ENCODE measurements around the gene ABCG2.

The ABCG2 gene

DNA sequence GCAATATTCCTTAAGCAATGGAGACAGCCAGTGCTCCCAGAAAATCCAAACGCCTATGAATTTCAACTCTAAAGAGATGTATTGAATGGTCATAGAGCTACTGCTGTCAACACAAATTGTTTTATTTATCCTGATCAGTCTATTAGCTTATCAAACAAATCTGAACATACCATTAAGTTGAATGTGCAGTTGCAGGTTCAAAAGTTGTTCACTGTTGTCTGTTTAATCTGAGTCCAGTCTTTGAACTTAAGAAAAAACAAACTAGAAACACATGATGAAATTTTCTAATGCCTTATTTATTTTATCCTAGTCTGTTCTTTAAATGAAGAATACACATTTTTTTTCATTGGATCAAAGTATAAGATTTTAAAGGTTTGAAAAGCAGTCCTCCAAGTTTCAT lies 77.8 kb downstream of the ABCG2 start:
- H3K4me3 ChIP-seq (ENCODE audit: low read depth, low read length) = no peak overlapping the region
- no peak for TF ChIP-seq CTCF (IDR thresholded peaks at IDR 0.05; ENCODE audit: insufficient read depth, low read length, missing control alignments)
- CTCF ChIA-PET = interaction anchor here (0.8 kb wide), 1 partner anchor 131 kb away, joined by 3 read pairs; no protein-coding TSS in a partner anchor
- no peak for DNase-seq (ENCODE audit: low read depth, low spot score)
- POLR2A ChIA-PET = no interaction called here

DNA sequence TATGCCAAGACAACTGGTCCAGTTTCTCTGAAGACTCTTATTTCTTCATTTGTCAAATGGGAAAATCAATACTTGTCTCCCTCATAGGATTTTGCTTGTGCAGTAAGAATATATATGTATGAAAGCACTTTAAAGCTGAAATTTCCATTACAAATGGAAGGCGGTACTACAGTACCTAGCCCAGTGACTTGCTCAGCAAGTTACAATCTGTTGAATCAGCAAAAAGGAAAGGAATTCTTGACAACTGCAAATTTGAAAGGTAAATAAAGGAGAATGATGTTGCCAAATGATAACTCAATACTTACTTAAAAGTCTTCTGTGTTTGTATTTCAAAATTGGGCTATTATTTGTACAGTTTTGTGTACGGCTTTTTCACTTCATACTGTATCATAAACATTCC lies 79.9 kb downstream of the ABCG2 start:
- CTCF ChIA-PET = no interaction called here
- no peak for DNase-seq (ENCODE audit: low read depth, low spot score)
- H3K4me3 ChIP-seq (ENCODE audit: low read depth, low read length) = no peak overlapping the region
- POLR2A ChIA-PET = no interaction called here
- no peak for TF ChIP-seq CTCF (IDR thresholded peaks at IDR 0.05; ENCODE audit: insufficient read depth, low read length, missing control alignments)

- H3K4me3 ChIP-seq (ENCODE audit: low read depth, low read length) = no peak overlapping the region
- ChIA-PET CTCF (no interaction called here), POLR2A (no interaction called here)
- TF ChIP-seq CTCF (IDR thresholded peaks at IDR 0.05; ENCODE audit: insufficient read depth, low read length, missing control alignments) = no peak
- no peak for DNase-seq (ENCODE audit: low read depth, low spot score)
Measured at GRCh38 chr4:88077911-88078524, 80.4 kb downstream of the ABCG2 start.

DNA sequence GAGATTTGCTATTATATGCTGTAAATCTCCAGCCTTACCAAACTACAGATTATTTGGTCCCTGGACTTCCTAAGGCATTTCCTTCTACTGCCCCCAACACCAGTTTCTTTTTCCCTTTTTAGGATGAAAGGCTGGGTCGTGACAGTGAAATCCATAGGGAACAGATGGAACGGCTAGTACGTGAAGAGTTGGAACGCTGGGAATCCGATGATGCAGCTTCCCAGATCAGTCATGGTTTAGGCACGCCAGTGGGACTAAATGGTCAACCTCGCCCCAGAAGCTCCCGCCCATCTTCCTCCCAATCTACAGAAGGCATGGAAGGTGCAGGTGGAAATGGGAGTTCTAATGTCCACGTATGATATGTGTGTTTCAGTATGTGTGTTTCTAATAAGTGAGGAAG lies 83.1 kb downstream of the ABCG2 start:
- POLR2A ChIA-PET = no interaction called here

DNA sequence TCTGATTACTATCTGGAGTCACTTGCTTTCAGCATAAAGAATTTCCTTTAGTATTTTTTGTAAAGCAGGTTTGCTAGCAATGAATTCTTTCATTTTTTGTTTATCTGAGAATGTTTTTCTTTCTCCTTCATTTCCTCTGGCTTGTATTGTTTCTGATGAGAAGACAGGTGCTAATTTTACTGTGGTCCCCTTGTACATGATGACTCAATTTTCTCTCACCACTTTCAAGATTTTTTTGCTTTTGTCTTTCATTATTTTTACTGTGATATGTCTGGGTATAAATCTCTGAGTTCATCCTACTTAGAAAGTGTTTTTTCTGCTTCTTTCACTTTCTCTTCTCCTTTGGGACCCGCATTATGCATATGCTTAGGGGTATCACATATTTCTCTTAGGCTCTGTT lies 88.4 kb downstream of the ABCG2 start:
- no peak for DNase-seq (ENCODE audit: low read depth, low spot score)
- ChIA-PET CTCF (interaction anchor here (0.8 to 1.1 kb wide), 3 partner anchors 15 to 138 kb away, joined by 3 read pairs; no protein-coding TSS in a partner anchor), POLR2A (no interaction called here)
- H3K4me3 ChIP-seq (ENCODE audit: low read depth, low read length) = no peak overlapping the region
- no peak for TF ChIP-seq CTCF (IDR thresholded peaks at IDR 0.05; ENCODE audit: insufficient read depth, low read length, missing control alignments)

More for the DNA sequence above, 83.1 kb downstream of the ABCG2 start:
- CTCF ChIA-PET = no interaction called here
- TF ChIP-seq CTCF (IDR thresholded peaks at IDR 0.05; ENCODE audit: insufficient read depth, low read length, missing control alignments) = no peak
- no peak overlapping the region for H3K4me3 ChIP-seq (ENCODE audit: low read depth, low read length)
- no peak for DNase-seq (ENCODE audit: low read depth, low spot score)

DNA sequence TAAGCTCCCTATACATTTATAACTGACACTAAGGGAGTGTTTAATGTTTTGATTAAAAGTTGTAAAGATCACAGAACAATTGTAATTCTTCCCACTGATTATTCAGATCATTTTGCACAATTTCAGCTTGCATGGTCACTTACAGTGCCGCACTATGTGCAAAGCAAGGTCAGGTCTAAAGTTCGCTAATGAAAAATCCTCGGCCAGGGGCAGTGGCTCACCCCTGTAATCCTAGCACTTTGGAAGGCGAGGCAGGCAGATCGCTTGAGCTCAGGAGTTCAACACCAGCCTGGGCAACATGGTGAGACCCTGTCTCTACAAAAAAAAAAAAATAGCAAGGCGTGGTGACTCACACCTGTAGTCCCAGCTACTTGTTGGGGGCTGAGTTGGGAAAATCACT lies 94.0 kb downstream of the ABCG2 start:
- no peak for TF ChIP-seq CTCF (IDR thresholded peaks at IDR 0.05; ENCODE audit: insufficient read depth, low read length, missing control alignments)
- ChIA-PET POLR2A (no interaction called here), CTCF (interaction anchor here (1.3 to 15.1 kb wide), 3 partner anchors 10 to 147 kb away, joined by 3 to 197 read pairs (median 6); no protein-coding TSS in a partner anchor)
- H3K4me3 ChIP-seq (ENCODE audit: low read depth, low read length) = no peak overlapping the region
- no peak for DNase-seq (ENCODE audit: low read depth, low spot score)
